HEK293 (cell line): ENCODE results near the gene C4orf36.

Source experiments
- MEIS1 ChIP-seq: sonication (generic); formaldehyde crosslinking; IDR thresholded peaks from 2 replicates; pipeline ENCODE4 v1.8.1; 2022; ENCODE audit warnings: missing genetic modification reagents, mild to moderate bottlenecking, borderline replicate concordance
- ZNF202 ChIP-seq: fragments of 450-650 bp; formaldehyde crosslinking; IDR thresholded peaks from 2 replicates; pipeline ENCODE4 v1.5.1; 2016; ENCODE audit warnings: missing biosample characterization, missing genetic modification characterization, borderline replicate concordance

- TF ChIP-seq MEIS1 = no peak
- no peak for TF ChIP-seq ZNF202 (tag by site-specific recombination)
Observed at GRCh38 chr4:86837691-86838503, 54.3 kb downstream of the C4orf36 start.
